GM12878 (cell line): ENCODE results near the gene CLEC17A. TPM values are rescaled to one million over a fixed set of nuclear protein-coding genes. Genes with fewer than 3 reads are reported as not detected.
"Not testable (repeated sequence)": the region's sequence is repeated elsewhere in the genome, so short reads cannot be mapped to it uniquely, and the experiment has no call there.

Experiments
- ATAC-seq: fragments of 200-7000 bp; cut with Tn5 transposase; 3 replicates; pipeline ENCODE4 v1.9.1; 2020; ENCODE audit warnings: mild to moderate bottlenecking, moderate library complexity
- BruUV-seq: library from RNA; stranded (reverse); fragments of 400-500 nt; replicated peaks from 2 replicates; lab custom pipeline; 2021; lab: Mats Ljungman, UMichigan
- CTCF ChIA-PET: fragments of 300-600 bp; sonication (Branson Sonifier 250); formaldehyde crosslinking; extraction: SDS; loops from one replicate; lab custom pipeline; 2021; ENCODE audit warnings: inconsistent platforms; lab: Yijun Ruan, JAX
- POLR2A ChIA-PET: fragments of 350-600 bp; formaldehyde crosslinking; extraction: SDS; loops from one replicate; lab custom pipeline; 2021; ENCODE audit warnings: inconsistent platforms; lab: Charles Lee
- RAD21 ChIA-PET: fragments of 300-600 bp; sonication (Branson Sonifier 250); formaldehyde crosslinking; loops from one replicate; lab custom pipeline; 2023; ENCODE audit warnings: antibody characterized with exemption; ENCODE audit not compliant: unreplicated experiment; lab: Charles Lee
- SMC1A ChIA-PET: fragments of 300-600 bp; sonication (Branson Sonifier 250); formaldehyde crosslinking; loops from one replicate; lab custom pipeline; 2023; ENCODE audit not compliant: unreplicated experiment, uncharacterized antibody; lab: Charles Lee
- DNase-seq: peaks from one replicate; pipeline ENCODE4 v3.0.0-alpha.2; 2011; ENCODE audit warnings: low read depth, low spot score
- FAIRE-seq: peaks from 3 replicates; lab custom pipeline; 2011; peaks lifted over from hg19 to GRCh38; lab: Jason Lieb, UNC
- H2AFZ ChIP-seq: 2 replicates; pipeline ENCODE4 v1.6.0; 2011; ENCODE audit warnings: low read depth, low read length, control low read depth; ENCODE audit not compliant: control insufficient read depth
- H3K27ac ChIP-seq: 2 replicates; pipeline ENCODE4 v1.5.1; 2011; ENCODE audit warnings: control low read depth; ENCODE audit not compliant: control insufficient read depth, insufficient read depth
- H3K27me3 ChIP-seq, 2 experiments: replicated peaks in 1 of 2; 2 replicates each; pipeline versions ENCODE4 v1.6.0 to v1.6.1; 2011; ENCODE audit warnings: low read length in 1 of 2; ENCODE audit not compliant: control insufficient read depth in 2 of 2, insufficient read depth in 2 of 2
- H3K36me3 ChIP-seq, 2 experiments: 2 replicates each; pipeline ENCODE4 v1.5.1; 2011; ENCODE audit warnings: low read length in 1 of 2; ENCODE audit not compliant: control insufficient read depth in 2 of 2, insufficient read depth in 2 of 2
- H3K4me1 ChIP-seq: 2 replicates; pipeline ENCODE4 v1.6.1; 2011; ENCODE audit warnings: mild to moderate bottlenecking, low read length, moderate library complexity, mixed read lengths; ENCODE audit not compliant: control insufficient read depth, insufficient read depth
- H3K4me2 ChIP-seq: 2 replicates; pipeline ENCODE4 v1.6.0; 2011; ENCODE audit warnings: control low read depth; ENCODE audit not compliant: control insufficient read depth, insufficient read depth
- H3K4me3 ChIP-seq: fragments of 200-600 bp; sonication (generic); 2 replicates; pipeline ENCODE4 v1.5.1; 2016
- H3K79me2 ChIP-seq: 2 replicates; pipeline ENCODE4 v1.6.0; 2011; ENCODE audit warnings: low read length; ENCODE audit not compliant: control insufficient read depth, insufficient read depth
- H3K9ac ChIP-seq: 2 replicates; pipeline ENCODE4 v1.8.0; 2011; ENCODE audit warnings: low read length, control low read depth, mixed read lengths; ENCODE audit not compliant: control insufficient read depth, insufficient read depth
- H3K9me3 ChIP-seq: replicated peaks from 3 replicates; pipeline ENCODE4 v1.5.1; 2011; ENCODE audit warnings: mild to moderate bottlenecking, low read length; ENCODE audit not compliant: control insufficient read depth, insufficient read depth
- H4K20me1 ChIP-seq: 2 replicates; pipeline ENCODE4 v1.6.0; 2011; ENCODE audit not compliant: control insufficient read depth, insufficient read depth
- BCL3 ChIP-seq: IDR thresholded peaks from 2 replicates; pipeline ENCODE4 v1.6.1; 2011; ENCODE audit warnings: borderline replicate concordance, low read depth, mild to moderate bottlenecking, moderate library complexity, low read length; ENCODE audit not compliant: insufficient read depth, poor library complexity, severe bottlenecking
- BRCA1 ChIP-seq: IDR thresholded peaks from 2 replicates; pipeline ENCODE4 v1.6.1; 2011; ENCODE audit warnings: low read depth, low read length, improper control_type of control experiment
- CHD2 ChIP-seq: IDR thresholded peaks from 2 replicates; pipeline ENCODE4 v1.6.1; 2011; ENCODE audit warnings: low read depth, low read length, improper control_type of control experiment, borderline replicate concordance
- CHD4 ChIP-seq: fragments of 200-600 bp; sonication (generic); IDR thresholded peaks from 2 replicates; pipeline ENCODE4 v1.6.1; 2016; ENCODE audit warnings: mild to moderate bottlenecking
- CREB1 ChIP-seq: IDR thresholded peaks from 2 replicates; pipeline ENCODE4 v1.6.1; 2012; ENCODE audit warnings: low read depth, mild to moderate bottlenecking, inconsistent platforms
- ESRRA ChIP-seq: IDR thresholded peaks from 2 replicates; pipeline ENCODE4 v1.6.1; 2012; ENCODE audit warnings: mild to moderate bottlenecking, low read length, improper control_type of control experiment
- EZH2 ChIP-seq: IDR thresholded peaks from 2 replicates; pipeline ENCODE4 v1.6.1; 2012; ENCODE audit warnings: low read depth, mild to moderate bottlenecking, control low read depth, inconsistent platforms, low read length, borderline replicate concordance; ENCODE audit not compliant: control insufficient read depth
- HDAC6 ChIP-seq: fragments of 200-600 bp; sonication (generic); IDR thresholded peaks from one replicate; pipeline ENCODE4 v1.8.0; 2017; ENCODE audit warnings: antibody characterized with exemption; ENCODE audit not compliant: unreplicated experiment
- HSF1 ChIP-seq: fragments of 150-350 bp; IDR thresholded peaks from 2 replicates; pipeline ENCODE4 v1.6.1; 2014; ENCODE audit warnings: mild to moderate bottlenecking, low read depth, low read length
- SMAD5 ChIP-seq: IDR thresholded peaks from 2 replicates; pipeline ENCODE4 v1.6.1; 2016; ENCODE audit warnings: antibody characterized with exemption, low read depth
- TCF12 ChIP-seq: IDR thresholded peaks from 2 replicates; pipeline ENCODE4 v1.6.1; 2011; ENCODE audit warnings: low read depth, mild to moderate bottlenecking, low read length
- YY1 ChIP-seq: IDR thresholded peaks from 2 replicates; pipeline ENCODE4 v1.6.1; 2011; ENCODE audit warnings: low read depth, mild to moderate bottlenecking, low read length
- ZBED1 ChIP-seq: IDR thresholded peaks from 2 replicates; pipeline ENCODE4 v1.6.1; 2016; ENCODE audit warnings: borderline replicate concordance
- ZNF384 ChIP-seq: IDR thresholded peaks from 2 replicates; pipeline ENCODE4 v1.6.1; 2012; ENCODE audit warnings: low read depth, mild to moderate bottlenecking, low read length, improper control_type of control experiment, borderline replicate concordance
- WGBS: methylation state at CpG from one replicate; pipeline ENCODE4 v1.1.6; 2016; ENCODE audit warnings: low lambda C conversion rate; ENCODE audit not compliant: insufficient replicate concordance, insufficient coverage; ENCODE audit errors: missing lambda C conversion rate; 5-methylcytosine and 5-hydroxymethylcytosine counted together
- in situ Hi-C: fragments of 300-500 bp; cut with MboI; formaldehyde crosslinking; loops from 9 replicates; pipeline ENCODE4 v1.14.3; 2018; ENCODE audit warnings: mixed read lengths
- intact Hi-C: fragments of 100-400 bp; cut with micrococcal nuclease; formaldehyde crosslinking; loops from one replicate; pipeline ENCODE4 v1.14.2; 2022; ENCODE audit not compliant: unreplicated experiment
- polyA plus RNA-seq, 11 experiments: library from polyadenylated mRNA; depleted of rRNA in 4 of 11; unstranded in 6 of 11; stranded (reverse) in 5 of 11; fragments of >200 nt; fragmentation: Nextera tagmentation in 4 of 11; fragmentation: Illumina TruSeq in 1 of 11; extraction: Ambion mirVana in 4 of 11; extraction: Trizol in 1 of 11; gene quantifications; 1 replicate in 1 of 11; 2 replicates in 10 of 11; pipeline versions ENCODE4 v1.2.1 to v1.2.3, GENCODE V29; 2011 to 2016; ENCODE audit warnings: inconsistent platforms in 2 of 11, missing spikeins in 2 of 11, low read depth in 1 of 11
- total RNA-seq, 4 experiments: library from RNA; depleted of rRNA in 3 of 4; stranded (reverse); fragments of >200 nt in 3 of 4; fragmentation: Illumina TruSeq in 1 of 4; extraction: Trizol in 1 of 4; gene quantifications; 2 replicates each; pipeline versions ENCODE4 v1.2.1 to v1.2.3, GENCODE V29; 2013 to 2021

CLEC17A gene
- total and polyA plus RNA-seq, 10 of the 15 experiments (the other 5 are each of a cell fraction or from before 2014, with no cell fraction given) = 12.9 to 131 (median 97.3) TPM

- no TSS peak for BruUV-seq
- Histone ChIP-seq H3K27ac (no peak overlapping the region), H3K4me2 (no peak overlapping the region), H3K9ac (no peak overlapping the region), H3K4me1 (no peaks in the 10 kb centered on the region), H3K27me3 (no peaks in the 10 kb centered on the region), H3K36me3 (no peaks in the 10 kb centered on the region; a peak in 2 of 4 replicates), H3K4me3 (no peak overlapping the region), H3K79me2 (peaks cover 1% of the 10 kb centered on the region), H2AFZ (no peak overlapping the region), H4K20me1 (no peaks in the 10 kb centered on the region), H3K9me3 (no peaks in the 10 kb centered on the region)
- DNase-seq (no peak), FAIRE-seq (no peak), ATAC-seq (no peak)
- WGBS = 98% methylated on average over 19 of the region's 19 CpGs
- intact Hi-C loops = no loop called here
- in situ Hi-C loops = no loop called here
- POLR2A ChIA-PET = no interaction called here
- SMC1A ChIA-PET = no interaction called here
- CTCF ChIA-PET = interaction anchor here (0.6 kb wide), 1 partner anchor 60 kb away, joined by 3 read pairs; no protein-coding TSS in a partner anchor
- no peak for TF ChIP-seq SMAD5
- no peak for TF ChIP-seq CHD4
- no peak for TF ChIP-seq ESRRA
- TF ChIP-seq ZNF384 = no peak
- TF ChIP-seq CREB1 = no peak
- TF ChIP-seq YY1 = no peak
- TF ChIP-seq BCL3 = no peak
- TF ChIP-seq HDAC6 = no peak
- TF ChIP-seq EZH2 = no peak
- TF ChIP-seq TCF12 = no peak
- TF ChIP-seq CHD2 = no peak
- TF ChIP-seq ZBED1 = no peak
- no peak for TF ChIP-seq BRCA1
- no peak for TF ChIP-seq HSF1
- RAD21 ChIA-PET = no interaction called here
Measured at GRCh38 chr19:14540741-14541525, 42.0 kb upstream of the CLEC17A start.

GRCh38 chr19:14541979-14542378 lies 40.9 kb upstream of the CLEC17A start:
- H3K36me3 ChIP-seq, H3K27ac ChIP-seq, H3K4me2 ChIP-seq, H3K27me3 ChIP-seq, in situ Hi-C loops, H2AFZ ChIP-seq, SMC1A ChIA-PET, DNase-seq, H3K79me2 ChIP-seq, H3K9ac ChIP-seq, H3K4me1 ChIP-seq, FAIRE-seq, ATAC-seq, POLR2A ChIA-PET, H3K9me3 ChIP-seq, RAD21 ChIA-PET, CTCF ChIA-PET, BruUV-seq, H3K4me3 ChIP-seq, H4K20me1 ChIP-seq, intact Hi-C loops: not testable (repeated sequence)
- 84% methylated on average over 5 of the region's 5 CpGs for WGBS
